PC-9 (cell line): ENCODE measurements around the gene CHST14.

Experiments
- CTCF ChIP-seq: fragments of 200-600 bp; sonication (generic); conservative IDR thresholded peaks from 2 replicates; pipeline ENCODE4 v1.6.1; 2017; ENCODE audit warnings: mixed run types, antibody characterized with exemption, mild to moderate bottlenecking, moderate library complexity
- EZH2 ChIP-seq: fragments of 200-600 bp; sonication (generic); IDR thresholded peaks from 2 replicates; pipeline ENCODE4 v1.8.0; 2017; ENCODE audit warnings: antibody characterized with exemption, low read depth

DNA sequence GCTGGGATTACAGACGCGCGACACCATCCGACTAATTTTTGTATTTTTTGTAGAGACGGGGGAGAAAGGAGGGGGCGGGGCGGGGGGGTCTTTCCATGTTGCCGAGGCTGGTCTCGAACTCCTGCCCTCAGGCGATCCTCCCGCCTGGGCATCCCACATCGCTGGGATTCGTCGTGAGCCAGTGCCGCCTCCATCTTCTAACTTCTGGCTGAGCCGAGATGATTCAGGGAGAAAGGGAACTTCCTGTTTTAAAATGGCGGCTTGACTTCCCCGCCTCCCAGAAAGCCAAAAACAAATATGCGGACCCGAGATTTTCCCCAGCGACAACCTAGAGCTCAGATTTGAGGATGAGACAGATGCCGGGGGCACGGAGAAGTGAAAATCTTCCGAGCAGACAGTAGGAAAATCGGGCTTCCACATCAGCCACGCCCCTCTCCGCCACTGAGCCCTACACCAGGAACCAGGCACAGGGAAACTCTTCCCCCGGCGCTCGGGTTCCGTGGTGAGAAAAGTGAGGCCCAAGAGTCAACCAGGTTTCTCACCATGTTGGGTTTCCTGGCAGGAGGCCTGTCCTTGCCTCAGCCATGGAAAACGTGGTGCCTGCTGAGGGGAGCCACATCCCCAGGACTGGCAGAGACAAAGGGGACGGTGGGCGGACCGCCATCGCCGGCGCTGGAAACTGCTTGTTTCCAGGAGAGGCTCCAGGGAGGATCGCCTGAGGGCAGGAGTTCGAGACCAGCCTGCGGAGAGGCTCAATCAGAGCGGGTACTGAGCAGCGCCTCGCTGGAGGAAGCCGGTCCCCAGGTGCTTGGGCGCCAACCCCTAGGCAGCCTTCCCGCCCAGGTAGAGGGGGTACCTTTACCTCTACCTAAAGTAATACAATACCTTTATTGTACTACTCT lies 18.7 kb downstream of the CHST14 start:
- TF ChIP-seq CTCF (no peak), EZH2 (no peak)
